ENCODE data around the gene TTC31. TPM values are rescaled to one million over a fixed set of nuclear protein-coding genes. Genes with fewer than 3 reads are reported as not detected.

Gene TTC31
- total RNA-seq, 1 donor from 2014 or later: 27.5 TPM

DNA sequence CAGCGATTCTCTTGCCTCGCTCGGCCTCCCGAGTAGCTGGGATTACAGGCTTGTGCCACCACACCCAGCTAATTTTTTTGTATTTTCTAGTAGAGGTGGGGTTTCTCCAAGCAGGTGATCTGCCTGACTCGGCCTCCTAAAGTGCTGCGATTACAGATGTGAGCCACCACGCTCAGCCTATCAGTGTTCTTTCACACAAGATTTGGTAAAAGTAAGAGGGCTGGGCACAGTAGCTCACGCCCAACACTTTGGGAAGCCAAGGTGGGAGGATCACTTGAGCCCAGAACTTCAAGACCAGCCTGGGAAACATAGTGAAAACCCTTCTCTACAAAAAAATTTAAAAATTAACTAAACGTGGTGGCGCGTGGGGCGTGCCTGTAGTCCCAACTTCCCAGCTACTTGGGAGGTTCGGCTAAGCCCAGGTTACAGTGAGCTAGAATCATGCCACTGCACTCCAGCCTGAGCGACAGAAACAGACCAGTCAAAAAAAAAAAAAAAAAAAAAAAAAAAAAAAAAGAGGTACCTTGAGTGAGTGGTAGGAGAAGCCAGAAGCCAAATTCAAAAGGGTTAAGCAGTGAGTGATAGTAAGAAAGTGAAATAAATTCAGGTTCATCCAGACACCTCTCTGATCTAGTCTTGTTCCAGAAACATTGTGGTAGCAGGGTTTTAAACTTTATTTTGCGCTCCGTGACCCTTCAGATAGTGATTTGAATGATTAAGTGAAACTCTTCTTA, 11.4 kb upstream of the TTC31 start:
- peak overlapping the region; percentile 99 for H3K4me3 Mint-ChIP-seq
- peaks cover 16% of the 10 kb centered on the region for H3K36me3 Mint-ChIP-seq
- no peak for DNase-seq (ENCODE audit: extremely low spot score, unreplicated experiment)
- no peaks in the 10 kb centered on the region for H3K27me3 Mint-ChIP-seq
- H3K27ac Mint-ChIP-seq: peak overlapping the region; percentile 97
- H3K9me3 Mint-ChIP-seq: no peaks in the 10 kb centered on the region
- H3K4me1 Mint-ChIP-seq (ENCODE audit: unreplicated experiment): peaks cover 9% of the 10 kb centered on the region
- TF ChIP-seq, protein P1, sequence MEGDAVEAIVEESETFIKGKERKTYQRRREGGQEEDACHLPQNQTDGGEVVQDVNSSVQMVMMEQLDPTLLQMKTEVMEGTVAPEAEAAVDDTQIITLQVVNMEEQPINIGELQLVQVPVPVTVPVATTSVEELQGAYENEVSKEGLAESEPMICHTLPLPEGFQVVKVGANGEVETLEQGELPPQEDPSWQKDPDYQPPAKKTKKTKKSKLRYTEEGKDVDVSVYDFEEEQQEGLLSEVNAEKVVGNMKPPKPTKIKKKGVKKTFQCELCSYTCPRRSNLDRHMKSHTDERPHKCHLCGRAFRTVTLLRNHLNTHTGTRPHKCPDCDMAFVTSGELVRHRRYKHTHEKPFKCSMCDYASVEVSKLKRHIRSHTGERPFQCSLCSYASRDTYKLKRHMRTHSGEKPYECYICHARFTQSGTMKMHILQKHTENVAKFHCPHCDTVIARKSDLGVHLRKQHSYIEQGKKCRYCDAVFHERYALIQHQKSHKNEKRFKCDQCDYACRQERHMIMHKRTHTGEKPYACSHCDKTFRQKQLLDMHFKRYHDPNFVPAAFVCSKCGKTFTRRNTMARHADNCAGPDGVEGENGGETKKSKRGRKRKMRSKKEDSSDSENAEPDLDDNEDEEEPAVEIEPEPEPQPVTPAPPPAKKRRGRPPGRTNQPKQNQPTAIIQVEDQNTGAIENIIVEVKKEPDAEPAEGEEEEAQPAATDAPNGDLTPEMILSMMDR (conservative IDR thresholded peaks at IDR 0.05): no peak

- Mint-ChIP-seq H3K27me3 (no peaks in the 10 kb centered on the region), H3K9me3 (no peaks in the 10 kb centered on the region), H3K36me3 (peaks cover 16% of the 10 kb centered on the region), H3K27ac (peak within 1 kb of the TSS; percentile 97), H3K4me1 (ENCODE audit: unreplicated experiment) (peaks cover 9% of the 10 kb centered on the region), H3K4me3 (peak within 1 kb of the TSS; percentile 99)
- TF ChIP-seq, protein P1 (conservative IDR thresholded peaks at IDR 0.05): no peak
- DNase-seq (ENCODE audit: extremely low spot score, unreplicated experiment): peak; percentile 96
These were observed 10.6 kb upstream of the TTC31 start, which contains the start of gene MRPL53 for GRCh38 chr2:74472086-74472944. Gene MRPL53 (minus strand): TSS chr2:74472680. CDS start chr2:74472660, 20 bp downstream.

DNA sequence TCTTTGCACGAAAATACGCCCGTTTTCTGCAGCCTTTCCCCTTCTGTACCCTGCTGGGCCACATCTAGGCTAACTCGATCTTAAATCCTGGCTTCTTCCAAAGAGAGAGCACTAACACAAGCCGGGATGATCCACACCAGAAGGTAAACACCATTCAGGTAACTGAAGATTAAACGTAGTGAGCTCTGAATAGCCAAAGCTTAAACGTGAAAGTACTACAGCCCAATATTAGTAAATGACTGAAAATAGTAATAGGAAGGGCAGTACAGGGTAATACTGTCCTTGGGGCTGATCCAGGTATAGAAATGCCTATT, 10.0 kb upstream of the TTC31 start:
- DNase-seq (ENCODE audit: extremely low spot score, unreplicated experiment): no peak
- peak overlapping the region; percentile 97 for H3K27ac Mint-ChIP-seq
- H3K4me3 Mint-ChIP-seq: peak overlapping the region; percentile 99
- TF ChIP-seq, protein P1 (conservative IDR thresholded peaks at IDR 0.05): no peak
- no peaks in the 10 kb centered on the region for H3K9me3 Mint-ChIP-seq
- H3K27me3 Mint-ChIP-seq: no peaks in the 10 kb centered on the region
- peaks cover 16% of the 10 kb centered on the region for H3K36me3 Mint-ChIP-seq
- H3K4me1 Mint-ChIP-seq (ENCODE audit: unreplicated experiment): peaks cover 9% of the 10 kb centered on the region

DNA sequence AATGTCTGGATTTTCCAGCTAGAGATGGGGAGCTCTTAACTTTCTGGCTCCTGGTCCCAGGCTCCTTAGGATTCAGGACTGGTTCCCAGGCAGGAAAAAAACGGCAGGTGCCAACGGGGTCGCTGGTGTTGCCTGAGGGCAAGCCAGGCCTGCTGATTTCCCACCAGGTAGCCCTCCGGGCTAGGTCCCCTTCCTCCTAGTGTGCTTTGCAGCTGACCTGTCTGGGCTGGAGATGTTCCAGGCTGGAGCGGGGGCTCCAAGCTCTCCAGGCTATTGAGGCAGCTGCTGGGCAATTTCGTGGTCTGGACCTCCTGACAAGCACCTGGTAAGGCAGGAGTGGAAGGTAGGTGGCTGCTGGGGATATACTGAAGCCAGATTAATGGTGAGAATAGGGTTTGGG, 8.4 kb upstream of the TTC31 start:
- Mint-ChIP-seq H3K9me3 (no peaks in the 10 kb centered on the region), H3K4me3 (no peak overlapping the region), H3K27me3 (no peaks in the 10 kb centered on the region), H3K27ac (no peak overlapping the region), H3K4me1 (ENCODE audit: unreplicated experiment) (peaks cover 9% of the 10 kb centered on the region), H3K36me3 (peaks cover 19% of the 10 kb centered on the region)
- DNase-seq (ENCODE audit: extremely low spot score, unreplicated experiment): no peak
- TF ChIP-seq, protein P1 (conservative IDR thresholded peaks at IDR 0.05): no peak

GRCh38 chr2:74474899-74475298, 8.0 kb upstream of the TTC31 start:
- peak overlapping the region; percentile 41 for H3K27ac Mint-ChIP-seq
- no peaks in the 10 kb centered on the region for H3K9me3 Mint-ChIP-seq
- peaks cover 11% of the 10 kb centered on the region for H3K4me1 Mint-ChIP-seq (ENCODE audit: unreplicated experiment)
- no peaks in the 10 kb centered on the region for H3K27me3 Mint-ChIP-seq
- no peak overlapping the region for H3K4me3 Mint-ChIP-seq
- TF ChIP-seq, protein P1 (conservative IDR thresholded peaks at IDR 0.05): peak; percentile 50
- H3K36me3 Mint-ChIP-seq: peaks cover 19% of the 10 kb centered on the region
- DNase-seq (ENCODE audit: extremely low spot score, unreplicated experiment): no peak
